ENCODE results near the gene DDO. TPM values are rescaled to one million over a fixed set of nuclear protein-coding genes. Genes with fewer than 3 reads are reported as not detected.

Gene DDO
- total and polyA plus RNA-seq, 2 of the 8 experiments (the other 6 are each of a cell fraction or from before 2014, with no cell fraction given), result not detected

GRCh38 chr6:110363748-110364147 lies 51.6 kb downstream of the DDO start:
- no peak overlapping the region for H3K4me3 ChIP-seq (ENCODE audit: extremely low read depth in 1 of 4, insufficient read depth in 2 of 4, low read depth in 3 of 4, low read length in 4 of 4)
- peaks cover 0 to 14% (median 3%) of the 10 kb centered on the region in 4 experiments; a peak in 3 of 7 replicates for H3K4me1 ChIP-seq (replicated peaks in 1 of 4; ENCODE audit: control insufficient read depth in 3 of 4, insufficient read depth in 4 of 4, low read length in 3 of 4)
- H2BK120ac ChIP-seq (replicated peaks; ENCODE audit: low read depth, low read length), result no peak overlapping the region
- no peak overlapping the region for H3K56ac ChIP-seq (replicated peaks; ENCODE audit: insufficient read length, low read depth, low read length)
- H2AK5ac ChIP-seq (ENCODE audit: low read depth, low read length), result no peak overlapping the region
- H3K23me2 ChIP-seq (ENCODE audit: low read depth, low read length), result no peaks in the 10 kb centered on the region; the same call in 1 of the 2 replicates
- no peak for FAIRE-seq
- no peak overlapping the region for H2BK12ac ChIP-seq (ENCODE audit: low read depth, low read length)
- H3K27ac ChIP-seq (ENCODE audit: low read depth, low read length), result no peak overlapping the region
- peaks cover 0 to 3% (median 3%) of the 10 kb centered on the region in 4 experiments; a peak in 3 of 7 replicates for H3K27me3 ChIP-seq (replicated peaks in 1 of 4; ENCODE audit: control insufficient read depth in 3 of 4, extremely low read depth in 1 of 4, insufficient read depth in 3 of 4, low read length in 3 of 4)
- H3K36me3 ChIP-seq (ENCODE audit: control insufficient read depth in 2 of 4, insufficient read depth in 4 of 4, low read length in 3 of 4), result no peaks in the 10 kb centered on the region
- no peak overlapping the region for H3K9ac ChIP-seq (replicated peaks in 1 of 4; ENCODE audit: extremely low read depth in 1 of 4, low read depth in 3 of 4, low read length in 3 of 4)
- no peak overlapping the region for H3K23ac ChIP-seq (ENCODE audit: insufficient read length)
- no peak overlapping the region for H3K14ac ChIP-seq (ENCODE audit: insufficient read length)
- CTCF ChIA-PET (ENCODE audit: partially characterized antibody), result interaction anchor here (2.9 kb wide), 1 partner anchor 26 kb away, joined by 14 read pairs; no protein-coding TSS in a partner anchor
- WGBS, 2 experiments (ENCODE audit: extremely low coverage in 1 of 2, insufficient coverage in 1 of 2, insufficient read length in 1 of 2, insufficient replicate concordance in 2 of 2, low coverage in 1 of 2, low lambda C conversion rate in 2 of 2, missing lambda C conversion rate in 1 of 2), result 80% methylated on average over 3 of the region's 3 CpGs; no CpG with 5 or more reads in 1 of the 2 experiments
- H3K4me2 ChIP-seq (ENCODE audit: insufficient read depth in 1 of 2, low read depth in 2 of 2, low read length in 2 of 2), result no peak overlapping the region
- H4K5ac ChIP-seq (ENCODE audit: insufficient read length, low read depth, low read length), result no peak overlapping the region
- H4K8ac ChIP-seq (ENCODE audit: extremely low read depth, insufficient read depth, low read length), result no peak overlapping the region
- POLR2A ChIA-PET (ENCODE audit: partially characterized antibody), result no interaction called here
- H3K79me2 ChIP-seq (ENCODE audit: control insufficient read depth in 1 of 2, insufficient read depth in 2 of 2, low read length in 2 of 2), result no peaks in the 10 kb centered on the region
- no peaks in the 10 kb centered on the region for H4K20me1 ChIP-seq (replicated peaks in 1 of 2; ENCODE audit: control insufficient read depth in 1 of 2, insufficient read depth in 2 of 2, low read length in 2 of 2)
- no peak overlapping the region for H3K4ac ChIP-seq (replicated peaks; ENCODE audit: insufficient read length, low read depth, low read length)
- no peak overlapping the region for H2BK15ac ChIP-seq (ENCODE audit: low read length)
- H2BK20ac ChIP-seq (ENCODE audit: low read length), result no peak overlapping the region
- no peaks in the 10 kb centered on the region for H3K79me1 ChIP-seq (ENCODE audit: low read depth, low read length)
- no peak overlapping the region for H4K91ac ChIP-seq (replicated peaks; ENCODE audit: insufficient read length, low read length)
- H2AFZ ChIP-seq (ENCODE audit: low read length), result no peak overlapping the region
- no peak overlapping the region for H3K18ac ChIP-seq (ENCODE audit: extremely low read depth, low read length)
- no peak overlapping the region for H2BK5ac ChIP-seq (ENCODE audit: low read depth, low read length)
- H3K9me3 ChIP-seq (ENCODE audit: insufficient read depth in 2 of 2, low read depth in 1 of 2, low read length in 1 of 2), result no peaks in the 10 kb centered on the region
- no peak for DNase-seq (ENCODE audit: low read depth in 1 of 2, low spot score in 2 of 2)
- TF ChIP-seq NANOG (IDR thresholded peaks at IDR 0.05; ENCODE audit: insufficient read depth, low read depth, low read length, poor library complexity, severe bottlenecking) (no peak), USF2 (IDR thresholded peaks at IDR 0.05; ENCODE audit: low read length) (no peak), CEBPB (IDR thresholded peaks at IDR 0.05; ENCODE audit: low read depth, low read length) (no peak), TAF1 (IDR thresholded peaks at IDR 0.05; ENCODE audit: low read depth, low read length) (no peak), ZNF274 (IDR thresholded peaks at IDR 0.05; ENCODE audit: borderline replicate concordance, extremely low read depth, low read length) (no peak)
